Measurements from ENCODE around the gene ARHGAP5.
"Not testable (repeated sequence)": the region's sequence is repeated elsewhere in the genome, so short reads cannot be mapped to it uniquely, and the experiment has no call there.

Gene ARHGAP5

DNA sequence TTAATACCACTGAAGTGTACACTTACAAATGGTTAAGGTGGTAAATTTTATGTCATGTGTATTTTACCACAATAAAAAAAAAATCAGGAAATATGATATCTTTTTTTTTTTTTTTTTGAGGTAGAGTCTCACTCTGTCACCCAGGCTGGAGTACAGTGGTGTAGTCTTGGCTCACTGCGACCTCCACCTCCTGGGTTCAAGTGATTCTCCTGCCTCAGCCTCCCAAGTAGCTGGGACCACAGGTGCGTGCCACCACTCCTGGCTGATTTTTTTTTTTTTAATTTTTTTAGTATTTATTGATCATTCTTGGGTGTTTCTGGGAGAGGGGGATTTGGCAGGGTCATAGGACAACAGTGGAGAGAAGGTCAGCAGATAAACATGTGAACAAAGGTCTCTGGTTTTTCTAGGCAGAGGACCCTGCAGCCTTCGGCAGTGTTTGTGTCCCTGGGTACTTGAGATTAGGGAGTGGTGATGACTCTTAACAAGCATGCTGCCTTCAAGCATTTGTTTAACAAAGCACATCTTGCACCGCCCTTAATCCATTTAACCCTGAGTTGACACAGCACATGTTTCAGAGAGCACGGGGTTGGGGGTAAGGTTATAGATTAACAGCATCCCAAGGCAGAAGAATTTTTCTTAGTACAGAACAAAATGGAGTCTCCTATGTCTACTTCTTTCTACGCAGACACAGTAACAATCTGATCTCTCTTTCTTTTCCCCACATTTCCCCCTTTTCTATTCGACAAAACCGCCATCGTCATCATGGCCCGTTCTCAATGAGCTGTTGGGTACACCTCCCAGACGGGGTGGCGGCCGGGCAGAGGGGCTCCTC lies 50.0 kb downstream of the ARHGAP5 start:
- DNase-seq = not testable (repeated sequence)

- DNase-seq = not testable (repeated sequence)
Observed at GRCh38 chr14:32127731-32128654, 50.9 kb downstream of the ARHGAP5 start.

DNA sequence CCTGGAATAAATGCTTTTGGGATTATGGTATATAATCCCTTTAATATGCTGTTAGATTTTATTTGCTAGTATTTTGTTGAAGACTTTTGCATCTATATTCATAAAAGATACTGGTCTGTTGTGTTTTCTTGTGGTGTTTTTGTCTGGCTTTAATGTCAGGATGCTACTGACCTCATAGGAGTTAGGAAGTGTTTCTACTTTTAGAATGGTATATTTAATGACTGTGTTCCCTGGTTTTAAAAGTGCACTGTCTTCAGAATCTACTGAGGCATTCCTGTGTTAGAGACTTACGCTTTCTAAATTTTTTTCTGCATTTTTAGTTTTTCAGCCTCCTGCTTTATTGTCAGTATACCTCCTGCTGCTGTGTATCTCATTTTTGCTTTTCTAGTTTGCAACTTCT lies 51.6 kb downstream of the ARHGAP5 start:
- no peak for DNase-seq

- no peak for DNase-seq
Observed at GRCh38 chr14:32129124-32129523, 52.0 kb downstream of the ARHGAP5 start.

DNA sequence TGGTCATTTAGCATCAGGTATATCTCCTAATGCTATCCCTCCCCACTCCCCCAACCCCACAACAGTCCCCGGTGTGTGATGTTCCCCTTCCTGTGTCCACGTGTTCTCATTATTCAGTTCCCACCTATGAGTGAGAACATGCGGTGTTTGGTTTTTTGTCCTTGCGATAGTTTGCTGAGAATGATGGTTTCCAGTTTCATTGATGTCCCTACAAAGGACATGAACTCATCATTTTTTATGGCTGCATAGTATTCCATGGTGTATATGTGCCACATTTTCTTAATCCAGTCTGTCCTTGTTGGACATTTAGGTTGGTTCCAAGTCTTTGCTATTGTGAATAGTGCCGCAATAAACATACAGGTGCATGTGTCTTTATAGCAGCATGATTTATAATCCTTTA lies 54.6 kb downstream of the ARHGAP5 start:
- DNase-seq = not testable (repeated sequence)

DNA sequence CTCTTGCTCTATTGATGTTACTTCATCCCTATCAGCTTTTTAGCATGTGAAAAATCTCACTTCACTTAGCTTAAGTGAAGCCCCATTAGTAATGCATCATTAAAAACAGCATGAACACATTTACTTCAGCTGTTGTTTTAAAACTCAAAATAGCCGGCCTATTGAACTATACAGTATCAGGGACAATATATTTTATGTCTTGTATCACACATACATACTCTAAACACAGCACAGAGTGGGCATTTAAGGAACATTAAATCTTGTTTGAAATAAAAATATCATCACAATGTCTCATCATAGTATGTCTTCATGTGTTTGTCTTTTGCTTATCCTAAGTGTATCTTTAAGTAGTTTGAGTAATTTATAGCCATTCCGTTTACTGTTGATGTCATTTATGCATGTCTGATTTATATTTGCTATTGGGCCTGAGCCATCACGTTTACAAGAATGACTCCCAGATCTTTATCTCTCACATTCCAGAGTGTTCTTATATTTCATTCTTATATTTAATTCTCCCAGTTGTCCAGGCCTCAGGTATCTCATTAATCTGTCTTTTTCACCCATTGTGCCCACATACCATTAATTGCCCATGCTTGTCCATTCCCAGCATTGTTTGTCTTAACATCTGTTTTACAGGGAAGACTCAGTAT lies 57.5 kb downstream of the ARHGAP5 start:
- no peak for DNase-seq

DNA sequence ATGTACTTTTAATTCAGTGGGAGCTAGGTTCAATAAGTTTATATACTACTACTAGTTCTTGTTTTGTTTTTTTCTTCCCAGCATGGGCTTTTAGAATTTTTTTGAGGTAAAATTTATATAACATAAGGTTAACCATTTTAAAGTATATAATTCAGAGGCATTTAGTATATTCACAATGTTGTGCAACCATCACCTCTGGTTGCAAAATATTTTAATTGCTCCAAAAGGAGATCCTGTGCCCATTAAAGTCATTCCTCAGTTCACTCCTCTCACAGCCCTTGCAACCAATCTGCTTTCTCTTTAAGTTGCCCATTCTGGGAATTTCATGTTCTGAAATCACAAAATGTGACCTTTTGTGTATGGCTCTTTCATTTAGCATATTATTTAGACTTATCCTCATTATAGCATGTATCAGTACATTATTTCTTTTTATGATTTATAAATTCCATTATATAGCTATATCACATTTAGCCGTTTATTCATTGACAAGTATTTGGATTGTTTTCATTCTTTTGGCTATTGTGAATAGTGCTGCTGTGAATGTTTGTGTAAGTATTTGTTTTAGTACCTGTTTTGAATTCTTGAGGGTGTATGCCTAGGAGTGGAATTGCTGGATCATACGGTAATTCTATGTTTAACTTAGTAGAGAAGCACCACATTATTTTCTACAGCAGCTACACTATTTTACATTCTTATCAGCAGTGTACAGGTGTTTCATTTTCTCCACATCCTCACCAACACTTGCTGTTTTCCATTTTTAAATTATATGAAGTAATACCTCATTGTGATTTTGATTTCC lies 59.1 kb downstream of the ARHGAP5 start:
- no peak for DNase-seq

GRCh38 chr14:32137313-32137712 lies 60.2 kb downstream of the ARHGAP5 start:
- DNase-seq = no peak

DNA sequence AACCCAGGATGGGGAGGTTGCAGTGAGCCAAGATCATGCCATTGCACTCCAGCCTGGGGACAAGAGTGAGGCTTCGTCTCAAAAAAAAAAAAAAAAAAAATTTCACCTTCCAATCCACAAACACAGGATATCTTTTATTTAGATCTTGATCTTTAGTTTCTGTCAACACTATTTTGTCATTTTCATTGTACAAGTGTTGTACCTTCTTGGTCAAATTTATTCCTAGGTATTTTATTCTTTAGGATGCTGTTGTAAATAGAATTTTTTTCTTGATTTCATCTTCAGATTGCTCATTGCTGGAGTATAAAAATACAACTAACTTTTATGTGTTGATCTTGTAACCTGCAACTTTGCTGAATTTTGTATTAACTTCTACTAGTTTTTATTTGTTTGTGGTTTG lies 60.8 kb downstream of the ARHGAP5 start:
- no peak for DNase-seq

- no peak for DNase-seq
Observed at GRCh38 chr14:32142341-32142740, 65.2 kb downstream of the ARHGAP5 start.

GRCh38 chr14:32142754-32143437 lies 65.8 kb downstream of the ARHGAP5 start:
- DNase-seq = no peak

DNA sequence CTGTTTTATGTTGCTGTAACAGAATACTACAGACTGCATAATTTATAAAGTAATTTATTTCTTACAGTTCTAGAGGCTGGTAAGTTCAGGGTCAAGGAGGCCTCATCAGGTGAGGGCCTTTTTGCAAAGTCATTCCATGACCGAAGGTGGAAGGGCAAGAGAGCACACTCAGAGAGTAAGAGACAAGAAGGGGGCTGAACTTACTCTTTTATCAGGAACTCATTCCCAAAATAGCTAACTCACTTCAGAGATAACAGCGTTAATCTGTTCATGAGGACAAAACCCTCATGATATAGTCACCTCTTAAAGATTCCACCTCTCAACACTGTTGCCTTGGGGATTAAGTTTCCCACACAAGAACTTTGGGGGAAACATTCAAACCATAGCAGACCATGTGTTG lies 73.3 kb downstream of the ARHGAP5 start:
- no peak for DNase-seq

GRCh38 chr14:32166029-32166428 lies 88.9 kb downstream of the ARHGAP5 start:
- no peak for DNase-seq

- DNase-seq = no peak
Observed at GRCh38 chr14:32166924-32167323, 89.8 kb downstream of the ARHGAP5 start.

DNA sequence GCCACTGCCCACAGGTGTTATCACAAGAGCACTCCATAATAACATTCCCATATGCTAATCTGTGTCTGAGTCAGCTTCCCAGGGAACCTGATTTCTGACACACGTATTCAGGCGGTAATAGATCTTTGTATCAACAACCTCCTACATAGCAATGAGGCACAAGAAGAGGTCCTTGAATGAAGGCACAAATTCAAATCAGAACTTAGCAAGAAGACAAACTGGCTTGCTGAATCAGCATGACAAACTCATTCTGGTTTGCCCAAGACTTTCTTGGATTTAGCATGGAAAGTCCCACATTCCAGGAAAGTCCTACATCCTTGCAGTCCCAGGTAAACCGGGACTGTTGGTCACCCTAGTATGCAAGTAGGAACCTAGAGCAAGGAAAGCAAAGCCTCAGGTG lies 90.8 kb downstream of the ARHGAP5 start:
- no peak for DNase-seq

DNA sequence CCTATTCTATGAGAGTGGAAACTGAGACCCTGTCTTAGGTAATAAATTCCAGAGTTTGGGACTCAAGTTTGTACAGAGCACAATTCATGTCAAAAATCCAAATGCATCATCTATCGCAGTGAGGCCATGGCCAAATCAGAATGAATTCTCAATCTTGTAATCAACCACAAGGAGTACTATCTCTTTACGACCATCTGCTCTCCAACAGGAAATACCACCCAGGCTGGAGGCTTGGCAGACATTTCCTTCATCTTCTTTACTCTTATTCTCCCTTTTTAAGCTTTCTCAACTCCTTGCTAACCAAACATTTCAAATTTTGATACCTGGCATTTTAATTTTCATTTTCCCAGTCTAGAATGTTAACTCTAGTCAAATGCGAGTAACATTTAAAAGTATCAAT lies 92.1 kb downstream of the ARHGAP5 start:
- DNase-seq = no peak

- no peak for DNase-seq
Observed at GRCh38 chr14:32171469-32171868, 94.4 kb downstream of the ARHGAP5 start.

- no peak for DNase-seq
Observed at GRCh38 chr14:32183151-32184058, 106.3 kb downstream of the ARHGAP5 start.

GRCh38 chr14:32185097-32185496 lies 108.0 kb downstream of the ARHGAP5 start:
- DNase-seq = no peak

DNA sequence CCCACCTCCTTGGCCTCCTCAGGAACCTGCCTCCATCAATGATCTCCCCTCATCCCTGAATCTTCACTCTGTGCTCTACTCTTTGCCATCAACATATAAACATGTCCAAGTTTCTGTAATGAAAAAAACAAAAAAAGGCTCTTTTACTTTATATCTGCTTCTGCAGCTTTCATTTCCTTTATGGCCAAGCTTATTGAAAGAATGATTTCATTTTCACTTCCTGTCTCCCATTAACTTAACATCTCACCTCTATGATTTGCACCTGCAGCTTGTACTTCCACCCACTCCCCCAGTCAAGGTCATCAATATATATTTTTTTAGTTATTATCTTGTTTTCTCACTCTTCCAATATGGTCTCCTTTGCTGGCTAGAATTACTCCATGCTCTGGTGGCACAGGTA lies 109.1 kb downstream of the ARHGAP5 start:
- no peak for DNase-seq

GRCh38 chr14:32189811-32190210 lies 112.7 kb downstream of the ARHGAP5 start:
- DNase-seq = no peak

Measured in activated CD4-positive, alpha-beta T cell treated with anti-CD3 and anti-CD28 coated beads, Interleukin-2, amount 50 U/mL, for 1 hour (primary cell).